Esophagus (tissue), 2 donors: ENCODE results near the gene HRK. TPM values are rescaled to one million over a fixed set of nuclear protein-coding genes. Genes with fewer than 3 reads are reported as not detected.

Experiments
- H3K27ac ChIP-seq, 2 donors: one replicate each; pipeline ENCODE4 v1.5.1; 2013; ENCODE audit warnings: low read depth in 2 of 2, mild to moderate bottlenecking in 2 of 2, inconsistent platforms in 1 of 2, low read length in 1 of 2, moderate library complexity in 1 of 2
- H3K27me3 ChIP-seq, 2 donors: one replicate each; pipeline ENCODE4 v1.6.1; 2013; ENCODE audit warnings: low read length in 2 of 2, control low read depth in 1 of 2, mild to moderate bottlenecking in 1 of 2; ENCODE audit not compliant: insufficient read depth in 2 of 2, control insufficient read depth in 1 of 2
- H3K36me3 ChIP-seq, 2 donors: one replicate each; pipeline ENCODE4 v1.6.1; 2013; ENCODE audit warnings: low read length in 1 of 2; ENCODE audit not compliant: control insufficient read depth in 2 of 2, insufficient read depth in 2 of 2
- H3K4me1 ChIP-seq, 2 donors: one replicate each; pipeline ENCODE4 v1.6.1; 2013; ENCODE audit warnings: low read length in 1 of 2; ENCODE audit not compliant: control insufficient read depth in 2 of 2, insufficient read depth in 2 of 2
- H3K4me3 ChIP-seq, 2 donors: one replicate each; pipeline ENCODE4 v1.5.1; 2013; ENCODE audit warnings: low read length in 2 of 2, mild to moderate bottlenecking in 2 of 2, low read depth in 1 of 2, moderate library complexity in 1 of 2
- H3K9me3 ChIP-seq, 2 donors: one replicate each; pipeline ENCODE4 v1.6.1; 2013; ENCODE audit warnings: mild to moderate bottlenecking in 2 of 2, low read depth in 1 of 2, low read length in 1 of 2, moderate library complexity in 1 of 2; ENCODE audit not compliant: control insufficient read depth in 2 of 2, insufficient read depth in 1 of 2
- WGBS, 2 donors: extraction: QIAGEN DNeasy Blood & Tissue Kit; methylation state at CpG; one replicate each; pipeline ENCODE4 v1.1.7; 2013; 5-methylcytosine and 5-hydroxymethylcytosine counted together
- polyA plus RNA-seq, 2 donors: library from polyadenylated mRNA; stranded (reverse); fragments of 200-250 nt; gene quantifications; one replicate each; pipeline ENCODE4 v1.2.3, GENCODE V29; 2013
- donor health status: healthy with polysubstance abuse.
- donor health status: Bipolar disorder and iron deficiency.

Gene HRK
- polyA plus RNA-seq, 2 donors: 0.18 to 0.20 TPM

GRCh38 chr12:116813271-116814041, 67.8 kb downstream of the HRK start:
- H3K36me3 ChIP-seq: no peaks in the 10 kb centered on the region
- H3K4me3 ChIP-seq: no peak overlapping the region
- H3K4me1 ChIP-seq: no peaks in the 10 kb centered on the region
- WGBS, 2 donors: 49 to 68% methylated on average over 7 of the region's 7 CpGs
- H3K27me3 ChIP-seq: no peaks in the 10 kb centered on the region
- H3K27ac ChIP-seq: no peak overlapping the region
- no peaks in the 10 kb centered on the region for H3K9me3 ChIP-seq

DNA sequence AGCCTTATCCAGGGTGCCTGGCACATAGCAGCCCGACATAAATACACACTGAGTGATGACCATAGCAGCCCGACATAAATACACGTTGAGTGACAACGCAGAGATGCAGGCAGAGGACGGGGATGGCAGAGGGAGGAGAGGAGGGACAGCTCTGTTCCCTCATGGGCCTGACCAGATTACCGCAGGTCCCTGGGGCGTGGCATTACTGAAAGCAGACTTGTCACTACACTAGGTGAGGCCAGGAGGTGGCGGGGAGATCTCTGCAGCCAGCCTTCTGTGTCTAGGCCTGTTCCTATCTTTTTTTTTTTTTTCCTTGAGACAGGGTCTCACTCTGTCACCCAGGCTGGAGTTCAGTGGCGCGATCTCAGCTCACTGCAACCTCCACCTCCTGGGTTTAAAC, 69.0 kb downstream of the HRK start:
- H3K9me3 ChIP-seq: no peaks in the 10 kb centered on the region
- WGBS, 2 donors: 90 to 93% methylated on average over 10 of the region's 10 CpGs
- no peaks in the 10 kb centered on the region for H3K4me1 ChIP-seq
- no peaks in the 10 kb centered on the region for H3K36me3 ChIP-seq
- no peaks in the 10 kb centered on the region for H3K27me3 ChIP-seq
- H3K27ac ChIP-seq: no peak overlapping the region
- no peak overlapping the region for H3K4me3 ChIP-seq

DNA sequence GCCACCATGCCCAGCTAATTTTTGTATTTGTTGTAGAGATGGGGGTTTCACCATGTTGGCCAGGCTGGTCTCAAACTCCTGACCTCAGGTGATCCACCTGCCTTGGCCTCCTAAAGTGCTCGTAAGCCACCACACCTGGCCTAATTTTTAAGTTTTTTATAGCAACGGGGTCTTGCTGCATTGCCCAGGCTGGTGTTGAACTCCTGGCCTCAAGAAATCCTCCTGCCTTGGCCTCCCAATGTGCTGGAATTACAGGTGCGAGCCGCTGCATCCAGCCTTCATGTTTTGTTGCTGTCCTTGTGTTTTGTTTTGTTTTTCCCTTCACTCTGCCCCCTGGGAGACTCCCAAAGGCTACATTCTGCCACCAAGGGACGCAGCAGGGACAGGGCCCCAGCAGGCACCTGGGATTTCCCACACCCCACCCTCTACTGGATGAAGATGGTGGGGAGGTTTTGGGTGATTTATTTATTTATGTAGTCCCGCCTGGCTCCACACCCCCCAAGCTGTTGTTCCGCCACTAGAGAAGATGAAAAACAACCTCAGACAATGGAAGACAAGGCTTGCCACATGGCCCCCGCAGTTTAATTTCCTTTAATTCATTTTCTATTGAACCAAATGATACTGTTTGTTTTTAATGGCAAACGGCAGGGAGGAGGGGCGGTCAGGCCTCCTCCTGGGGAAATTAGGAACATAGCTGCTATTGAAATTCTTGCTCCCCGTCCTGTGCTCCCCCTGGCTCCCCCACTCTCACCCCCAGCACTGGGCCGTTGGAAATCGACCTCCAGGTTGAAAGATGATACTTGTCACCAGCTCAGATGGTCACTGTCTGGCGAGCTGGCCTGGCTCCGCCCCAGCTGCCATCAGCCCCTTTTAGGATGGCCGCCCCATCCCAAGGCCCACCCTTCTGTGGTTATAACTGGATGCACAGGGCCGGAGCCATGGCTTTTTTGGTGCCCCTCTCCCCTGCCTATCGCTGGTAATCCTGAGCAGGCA, 72.8 kb downstream of the HRK start:
- 78 to 84% methylated on average over 18 of the region's 18 CpGs for WGBS, 2 donors

DNA sequence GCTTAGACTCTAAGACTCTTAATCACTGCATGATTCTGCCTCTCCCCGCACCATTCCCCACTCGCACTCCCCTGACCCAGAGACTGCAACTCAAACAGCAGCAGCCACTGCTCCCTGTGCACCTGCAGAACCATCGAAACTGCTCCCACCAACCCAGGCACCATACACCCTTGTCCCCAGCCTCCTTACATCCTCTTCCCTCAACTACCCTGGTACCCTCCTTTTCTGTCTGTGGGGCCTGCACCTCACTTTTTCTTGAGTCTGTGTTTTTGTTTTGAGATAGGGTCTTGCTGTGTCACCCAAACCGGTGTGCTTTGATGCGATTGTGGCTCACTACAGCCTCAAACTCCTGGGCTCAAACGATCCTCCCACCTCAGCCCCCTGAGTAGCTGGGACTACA, 73.7 kb downstream of the HRK start:
- Histone ChIP-seq H3K36me3 (no peaks in the 10 kb centered on the region), H3K27me3 (no peaks in the 10 kb centered on the region), H3K4me1 (no peaks in the 10 kb centered on the region), H3K4me3 (no peak overlapping the region), H3K27ac (no peak overlapping the region), H3K9me3 (no peaks in the 10 kb centered on the region)
- WGBS, 2 donors: 92 to 96% methylated on average over 6 of the region's 6 CpGs

More for the DNA sequence above, 72.8 kb downstream of the HRK start:
- Histone ChIP-seq H3K27ac (no peak overlapping the region), H3K4me1 (no peaks in the 10 kb centered on the region), H3K27me3 (no peaks in the 10 kb centered on the region), H3K9me3 (no peaks in the 10 kb centered on the region), H3K4me3 (no peak overlapping the region), H3K36me3 (no peaks in the 10 kb centered on the region)

GRCh38 chr12:116806845-116807440, 74.3 kb downstream of the HRK start:
- H3K4me3 ChIP-seq: no peak overlapping the region
- no peaks in the 10 kb centered on the region for H3K4me1 ChIP-seq
- no peak overlapping the region for H3K27ac ChIP-seq
- no peaks in the 10 kb centered on the region for H3K9me3 ChIP-seq
- WGBS, 2 donors: 69 to 82% methylated on average over 10 of the region's 10 CpGs
- H3K27me3 ChIP-seq: no peaks in the 10 kb centered on the region
- H3K36me3 ChIP-seq: no peaks in the 10 kb centered on the region

Other genes with a start within 250 kb of the HRK start
- gene SPRING1, start 143.4 kb downstream of the HRK start, polyA plus RNA-seq: 10 to 100 TPM in 1 of 2 donors, 1 to 10 TPM in 1; 7.8 to 10.1 TPM
- gene RNFT2, start 143.1 kb downstream of the HRK start, polyA plus RNA-seq: under 1 TPM; 0.09 to 0.28 TPM
- gene FBXW8, start 29.5 kb upstream of the HRK start, polyA plus RNA-seq: 1 to 10 TPM; 2.7 to 3.7 TPM
- gene TESC, start 218.0 kb upstream of the HRK start, polyA plus RNA-seq: 1 to 10 TPM in 1 of 2 donors, under 1 TPM in 1; 0.51 to 2.0 TPM